ENCODE results near the gene CSNK2A3.
A peak's percentile ranks its signal among the peaks of the same experiment; 100 is the strongest.
"Not testable (repeated sequence)": the region's sequence is repeated elsewhere in the genome, so short reads cannot be mapped to it uniquely, and the experiment has no call there.

Gene CSNK2A3

GRCh38 chr11:11352878-11353277, at the start of gene CSNK2A3:
Gene CSNK2A3 (minus strand): TSS chr11:11353250. CDS start chr11:11353119, 131 bp downstream.
- not testable (repeated sequence) for DNase-seq

GRCh38 chr11:11401960-11402535, 49.0 kb upstream of the CSNK2A3 start:
- no peak for DNase-seq

- no peak for DNase-seq
These were observed 47.7 kb upstream of the CSNK2A3 start for GRCh38 chr11:11400635-11401232.

- DNase-seq, result no peak
These were observed 47.1 kb upstream of the CSNK2A3 start for GRCh38 chr11:11400121-11400520.

GRCh38 chr11:11397781-11398180, 44.7 kb upstream of the CSNK2A3 start:
- DNase-seq, result no peak

- DNase-seq, result no peak
These were observed 44.0 kb upstream of the CSNK2A3 start for GRCh38 chr11:11397036-11397415.

- DNase-seq, result no peak
These were observed 43.4 kb upstream of the CSNK2A3 start for GRCh38 chr11:11396301-11397035.

- DNase-seq, result no peak
These were observed 42.1 kb upstream of the CSNK2A3 start for GRCh38 chr11:11395126-11395525.

GRCh38 chr11:11394241-11394640, 41.2 kb upstream of the CSNK2A3 start:
- DNase-seq, result no peak

- no peak for DNase-seq
These were observed 38.9 kb upstream of the CSNK2A3 start for GRCh38 chr11:11391796-11392463.

- DNase-seq, result no peak
These were observed 38.1 kb upstream of the CSNK2A3 start for GRCh38 chr11:11391169-11391568.

GRCh38 chr11:11390068-11390771, 37.2 kb upstream of the CSNK2A3 start:
- DNase-seq, result no peak

GRCh38 chr11:11389238-11389637, 36.2 kb upstream of the CSNK2A3 start:
- DNase-seq, result no peak

- DNase-seq, result no peak
These were observed 34.7 kb upstream of the CSNK2A3 start for GRCh38 chr11:11387622-11388305.

GRCh38 chr11:11387207-11387606, 34.2 kb upstream of the CSNK2A3 start:
- no peak for DNase-seq

GRCh38 chr11:11384829-11385228, 31.8 kb upstream of the CSNK2A3 start:
- no peak for DNase-seq

- no peak for DNase-seq
These were observed 30.9 kb upstream of the CSNK2A3 start for GRCh38 chr11:11383995-11384394.

GRCh38 chr11:11382858-11383532, 29.9 kb upstream of the CSNK2A3 start:
- peak; percentile 9 for DNase-seq

GRCh38 chr11:11381471-11382105, 28.5 kb upstream of the CSNK2A3 start:
- no peak for DNase-seq

- no peak for DNase-seq
These were observed 27.8 kb upstream of the CSNK2A3 start for GRCh38 chr11:11380883-11381282.

- no peak for DNase-seq
These were observed 27.3 kb upstream of the CSNK2A3 start for GRCh38 chr11:11380340-11380739.
